Measurements from ENCODE around the gene AMH. TPM values are rescaled to one million over a fixed set of nuclear protein-coding genes. Genes with fewer than 3 reads are reported as not detected.

AMH gene
- total and polyA plus RNA-seq, 7 experiments from 2014 or later: 0.37 to 12.9 (median 4.6) TPM; not detected in 2

DNA sequence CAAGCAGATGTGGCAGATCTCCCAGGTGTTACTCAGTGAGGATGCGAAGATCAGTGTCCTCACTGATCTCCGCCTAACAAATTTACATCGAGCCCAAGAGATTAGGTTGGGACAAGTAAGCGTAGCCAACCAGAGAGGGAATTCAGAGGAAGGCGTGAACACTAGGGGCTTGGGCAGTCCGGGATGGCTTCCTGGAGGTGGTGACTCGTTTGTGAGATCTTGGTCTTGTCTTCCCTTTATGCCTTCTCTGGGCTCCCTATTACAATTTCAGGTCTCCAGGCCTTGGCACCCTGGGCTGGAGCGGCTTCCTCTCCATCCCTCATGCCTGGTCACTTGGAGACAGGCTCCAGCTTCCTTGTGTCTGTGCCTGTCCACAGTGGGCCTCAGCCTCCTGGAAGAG, 6.3 kb upstream of the AMH start:
- ChIA-PET CTCF (no interaction called here), POLR2A (interaction anchor here (1.0 to 9.7 kb wide), 3 partner anchors 12 to 30 kb away, joined by 3 to 163 read pairs (median 135); partner anchors contain the start of genes AMH and JSRP1)
- Histone ChIP-seq H3K9me3 (ENCODE audit: control insufficient read depth in 2 of 3, low read length in 3 of 3) (no peaks in the 10 kb centered on the region), H3K4me3 (ENCODE audit: low read length) (no peak overlapping the region), H3K36me3 (ENCODE audit: control insufficient read depth in 2 of 3, insufficient read depth in 3 of 3, low read length in 3 of 3) (peaks cover 18 to 58% (median 31%) of the 10 kb centered on the region in 3 experiments), H3K27ac (ENCODE audit: low read depth, low read length) (no peak overlapping the region), H3K27me3 (ENCODE audit: control insufficient read depth in 2 of 2, insufficient read depth in 2 of 2, low read length in 2 of 2) (no peaks in the 10 kb centered on the region), H3K4me1 (ENCODE audit: control insufficient read depth in 2 of 2, insufficient read depth in 2 of 2, low read length in 2 of 2) (peaks cover 43 to 49% of the 10 kb centered on the region in 2 donors)
- Mint-ChIP-seq H3K36me3 (peaks cover 7 to 29% (median 20%) of the 10 kb centered on the region in 5 donors), H3K4me1 (peaks cover 34 to 57% (median 45%) of the 10 kb centered on the region in 7 donors), H3K9me3 (peaks cover 0 to 5% (median 0%) of the 10 kb centered on the region in 11 donors), H3K27ac (peak overlapping the region in 1 of 9 donors; percentile 18), H3K4me3 (peak overlapping the region in 4 of 10 donors; percentile 27 to 99 (median 70)), H3K27me3 (no peaks in the 10 kb centered on the region)
- DNase-seq (no peak), ATAC-seq (no peak)
- intact Hi-C loops (cut with micrococcal nuclease): no loop called here

DNA sequence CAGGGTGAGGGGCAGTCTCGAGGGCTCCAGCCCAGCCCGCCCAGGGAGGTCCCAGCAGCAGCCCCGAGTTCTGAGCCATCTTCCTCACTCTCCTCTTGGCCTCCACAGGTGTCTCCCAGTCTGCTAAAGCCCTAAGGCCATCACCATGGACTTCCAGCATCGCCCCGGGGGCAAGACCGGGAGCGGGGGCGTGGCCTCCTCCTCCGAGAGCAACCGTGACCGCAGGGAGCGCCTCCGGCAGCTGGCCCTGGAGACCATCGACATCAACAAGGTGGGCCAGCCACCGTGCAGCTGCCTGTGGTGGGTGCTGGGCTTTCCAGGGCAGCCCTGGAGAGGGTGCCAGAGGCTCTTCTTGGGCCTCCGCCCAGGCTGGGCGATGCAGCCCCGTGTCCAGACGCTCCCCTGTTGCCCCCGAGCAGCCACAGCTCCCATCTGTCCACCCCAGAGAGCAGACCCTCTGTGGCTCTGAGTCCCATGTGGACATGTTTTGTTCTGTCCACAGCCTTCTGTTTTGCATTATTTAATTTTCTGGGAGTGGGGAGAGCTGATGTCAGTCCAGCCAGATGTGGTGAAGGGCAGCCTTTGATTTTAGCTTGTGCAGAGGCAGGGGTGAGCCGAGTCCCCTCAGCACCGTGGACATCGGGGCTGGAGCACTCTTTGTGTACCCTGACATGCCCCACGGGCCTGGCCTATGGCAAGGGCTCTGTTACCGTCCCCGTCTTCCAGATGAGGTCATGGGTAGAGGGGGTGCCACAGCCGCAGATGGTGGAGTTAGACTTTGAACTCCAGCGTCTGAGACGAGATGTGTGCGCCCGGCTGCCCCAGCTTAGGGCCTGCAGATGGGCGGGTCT, 5.6 kb upstream of the AMH start:
- Histone ChIP-seq H3K4me1 (ENCODE audit: control insufficient read depth in 2 of 2, insufficient read depth in 2 of 2, low read length in 2 of 2) (peaks cover 36 to 42% of the 10 kb centered on the region in 2 donors), H3K27ac (ENCODE audit: low read depth, low read length) (no peak overlapping the region), H3K4me3 (ENCODE audit: low read length) (no peak overlapping the region), H3K9me3 (ENCODE audit: control insufficient read depth in 2 of 3, low read length in 3 of 3) (no peaks in the 10 kb centered on the region), H3K27me3 (ENCODE audit: control insufficient read depth in 2 of 2, insufficient read depth in 2 of 2, low read length in 2 of 2) (no peaks in the 10 kb centered on the region), H3K36me3 (ENCODE audit: control insufficient read depth in 2 of 3, insufficient read depth in 3 of 3, low read length in 3 of 3) (peaks cover 18 to 64% (median 31%) of the 10 kb centered on the region in 3 experiments)
- no peak for ATAC-seq
- peaks cover 0 to 1% (median 0%) of the 10 kb centered on the region in 11 donors for H3K9me3 Mint-ChIP-seq
- CTCF ChIA-PET: no interaction called here
- no peaks in the 10 kb centered on the region for H3K27me3 Mint-ChIP-seq
- no peak for DNase-seq
- POLR2A ChIA-PET: interaction anchor here (1.0 to 9.7 kb wide), 2 partner anchors 11 to 29 kb away, joined by 3 to 163 read pairs; partner anchors contain the start of genes AMH and JSRP1
- no peak overlapping the region for H3K27ac Mint-ChIP-seq
- H3K4me1 Mint-ChIP-seq: peaks cover 34 to 51% (median 40%) of the 10 kb centered on the region in 7 donors
- H3K36me3 Mint-ChIP-seq: peaks cover 6 to 26% (median 14%) of the 10 kb centered on the region in 5 donors
- intact Hi-C loops (cut with micrococcal nuclease): no loop called here
- peak overlapping the region in 1 of 10 donors; percentile 99 for H3K4me3 Mint-ChIP-seq

DNA sequence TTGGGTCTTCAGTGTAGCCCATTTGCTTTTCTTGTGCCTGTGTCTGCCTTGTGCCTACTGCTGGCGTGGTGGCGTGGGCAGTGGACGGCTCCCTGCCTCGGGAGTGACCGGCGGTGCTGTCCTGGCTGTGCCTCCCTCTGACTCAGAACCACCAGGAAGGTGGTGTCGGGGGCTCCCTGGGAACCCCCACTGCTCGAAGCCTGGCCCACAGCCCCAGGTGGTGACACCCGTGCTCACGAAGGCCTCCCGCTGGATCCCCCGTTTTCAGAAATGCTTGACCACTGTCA, 5.1 kb upstream of the AMH start:
- no peaks in the 10 kb centered on the region for H3K9me3 ChIP-seq (ENCODE audit: control insufficient read depth in 2 of 3, low read length in 3 of 3)
- POLR2A ChIA-PET: interaction anchor here (1.0 to 9.7 kb wide), 2 partner anchors 11 to 28 kb away, joined by 3 to 163 read pairs; partner anchors contain the start of genes AMH and JSRP1
- H3K4me3 Mint-ChIP-seq: no peak overlapping the region
- no peaks in the 10 kb centered on the region for H3K27me3 Mint-ChIP-seq
- H3K9me3 Mint-ChIP-seq: peaks cover 0 to 1% (median 0%) of the 10 kb centered on the region in 11 donors
- peaks cover 18 to 69% (median 31%) of the 10 kb centered on the region in 3 experiments for H3K36me3 ChIP-seq (ENCODE audit: control insufficient read depth in 2 of 3, insufficient read depth in 3 of 3, low read length in 3 of 3)
- H3K27me3 ChIP-seq (ENCODE audit: control insufficient read depth in 2 of 2, insufficient read depth in 2 of 2, low read length in 2 of 2): no peaks in the 10 kb centered on the region
- H3K4me1 ChIP-seq (ENCODE audit: control insufficient read depth in 2 of 2, insufficient read depth in 2 of 2, low read length in 2 of 2): peaks cover 30 to 37% of the 10 kb centered on the region in 2 donors
- peaks cover 6 to 22% (median 12%) of the 10 kb centered on the region in 5 donors for H3K36me3 Mint-ChIP-seq
- no peak overlapping the region for H3K4me3 ChIP-seq (ENCODE audit: low read length)
- H3K27ac ChIP-seq (ENCODE audit: low read depth, low read length): no peak overlapping the region
- DNase-seq (no peak), ATAC-seq (no peak)
- H3K27ac Mint-ChIP-seq: no peak overlapping the region
- peaks cover 29 to 45% (median 35%) of the 10 kb centered on the region in 7 donors for H3K4me1 Mint-ChIP-seq
- CTCF ChIA-PET: no interaction called here
- intact Hi-C loops (cut with micrococcal nuclease): no loop called here

DNA sequence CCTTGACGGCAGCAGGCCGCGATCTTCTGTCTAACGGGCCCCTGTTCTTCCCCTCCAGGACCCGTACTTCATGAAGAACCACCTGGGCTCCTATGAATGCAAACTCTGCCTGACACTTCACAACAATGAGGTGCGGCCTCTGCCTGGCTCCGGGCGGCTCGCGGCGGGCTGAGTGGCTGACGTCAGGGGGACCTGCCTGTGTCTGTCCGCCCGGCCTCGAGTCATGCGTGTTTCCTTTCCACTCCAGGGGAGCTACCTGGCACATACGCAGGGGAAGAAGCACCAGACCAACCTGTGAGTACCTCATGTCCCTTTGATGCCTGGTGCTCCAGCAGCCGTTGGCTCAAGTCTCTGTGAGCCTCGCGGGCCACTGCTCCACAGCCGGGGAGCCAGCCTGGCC, 4.6 kb upstream of the AMH start:
- intact Hi-C loops (cut with micrococcal nuclease): no loop called here
- Mint-ChIP-seq H3K4me3 (no peak overlapping the region), H3K9me3 (no peaks in the 10 kb centered on the region), H3K27me3 (no peaks in the 10 kb centered on the region), H3K36me3 (peaks cover 4 to 22% (median 10%) of the 10 kb centered on the region in 5 donors), H3K4me1 (peaks cover 25 to 41% (median 32%) of the 10 kb centered on the region in 7 donors), H3K27ac (no peak overlapping the region)
- no peak for DNase-seq
- no peak for ATAC-seq
- Histone ChIP-seq H3K36me3 (ENCODE audit: control insufficient read depth in 2 of 3, insufficient read depth in 3 of 3, low read length in 3 of 3) (peaks cover 18 to 69% (median 33%) of the 10 kb centered on the region in 3 experiments), H3K27me3 (ENCODE audit: control insufficient read depth in 2 of 2, insufficient read depth in 2 of 2, low read length in 2 of 2) (no peaks in the 10 kb centered on the region), H3K27ac (ENCODE audit: low read depth, low read length) (no peak overlapping the region), H3K4me3 (ENCODE audit: low read length) (no peak overlapping the region), H3K9me3 (ENCODE audit: control insufficient read depth in 2 of 3, low read length in 3 of 3) (no peaks in the 10 kb centered on the region), H3K4me1 (ENCODE audit: control insufficient read depth in 2 of 2, insufficient read depth in 2 of 2, low read length in 2 of 2) (peaks cover 26 to 33% of the 10 kb centered on the region in 2 donors)
- POLR2A ChIA-PET: interaction anchor here (0.7 to 9.7 kb wide), 4 partner anchors 11 to 139 kb away, joined by 3 to 163 read pairs (median 4); partner anchors contain the start of genes AMH and JSRP1
- CTCF ChIA-PET: no interaction called here

DNA sequence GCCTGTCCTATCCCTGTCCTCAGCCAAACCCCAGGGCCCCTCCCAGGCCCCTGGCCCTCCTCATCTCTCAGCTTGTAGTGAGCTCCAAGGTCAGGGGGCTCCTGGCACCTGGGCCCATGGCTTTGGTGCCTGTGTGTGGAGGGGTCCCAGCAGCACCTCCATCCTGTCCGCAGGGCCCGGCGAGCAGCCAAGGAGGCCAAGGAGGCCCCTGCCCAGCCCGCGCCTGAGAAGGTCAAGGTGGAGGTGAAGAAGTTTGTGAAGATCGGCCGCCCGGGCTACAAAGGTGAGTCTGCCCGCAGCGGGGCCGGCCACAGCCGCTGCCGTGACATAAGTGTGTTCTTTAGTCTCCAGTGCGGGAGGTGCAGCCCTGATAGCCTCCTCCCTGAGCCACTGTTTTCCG, 3.9 kb upstream of the AMH start:
- peaks cover 17 to 33% (median 25%) of the 10 kb centered on the region in 7 donors for H3K4me1 Mint-ChIP-seq
- H3K9me3 Mint-ChIP-seq: no peaks in the 10 kb centered on the region
- H3K27me3 ChIP-seq (ENCODE audit: control insufficient read depth in 2 of 2, insufficient read depth in 2 of 2, low read length in 2 of 2): no peaks in the 10 kb centered on the region
- H3K36me3 Mint-ChIP-seq: peaks cover 0 to 22% (median 6%) of the 10 kb centered on the region in 5 donors
- H3K4me3 ChIP-seq (ENCODE audit: low read length): no peak overlapping the region
- H3K36me3 ChIP-seq (ENCODE audit: control insufficient read depth in 2 of 3, insufficient read depth in 3 of 3, low read length in 3 of 3): peaks cover 18 to 69% (median 33%) of the 10 kb centered on the region in 3 experiments
- H3K27me3 Mint-ChIP-seq: peaks cover 0 to 3% (median 0%) of the 10 kb centered on the region in 5 donors
- ChIA-PET CTCF (no interaction called here), POLR2A (interaction anchor here (0.7 to 9.7 kb wide), 4 partner anchors 10 to 138 kb away, joined by 3 to 163 read pairs (median 4); partner anchors contain the start of genes AMH and JSRP1)
- H3K27ac ChIP-seq (ENCODE audit: low read depth, low read length): no peak overlapping the region
- DNase-seq: no peak
- peaks cover 24 to 27% of the 10 kb centered on the region in 2 donors for H3K4me1 ChIP-seq (ENCODE audit: control insufficient read depth in 2 of 2, insufficient read depth in 2 of 2, low read length in 2 of 2)
- ATAC-seq: no peak
- intact Hi-C loops (cut with micrococcal nuclease): no loop called here
- H3K27ac Mint-ChIP-seq: no peak overlapping the region
- H3K9me3 ChIP-seq (ENCODE audit: control insufficient read depth in 2 of 3, low read length in 3 of 3): no peaks in the 10 kb centered on the region
- H3K4me3 Mint-ChIP-seq: no peak overlapping the region

DNA sequence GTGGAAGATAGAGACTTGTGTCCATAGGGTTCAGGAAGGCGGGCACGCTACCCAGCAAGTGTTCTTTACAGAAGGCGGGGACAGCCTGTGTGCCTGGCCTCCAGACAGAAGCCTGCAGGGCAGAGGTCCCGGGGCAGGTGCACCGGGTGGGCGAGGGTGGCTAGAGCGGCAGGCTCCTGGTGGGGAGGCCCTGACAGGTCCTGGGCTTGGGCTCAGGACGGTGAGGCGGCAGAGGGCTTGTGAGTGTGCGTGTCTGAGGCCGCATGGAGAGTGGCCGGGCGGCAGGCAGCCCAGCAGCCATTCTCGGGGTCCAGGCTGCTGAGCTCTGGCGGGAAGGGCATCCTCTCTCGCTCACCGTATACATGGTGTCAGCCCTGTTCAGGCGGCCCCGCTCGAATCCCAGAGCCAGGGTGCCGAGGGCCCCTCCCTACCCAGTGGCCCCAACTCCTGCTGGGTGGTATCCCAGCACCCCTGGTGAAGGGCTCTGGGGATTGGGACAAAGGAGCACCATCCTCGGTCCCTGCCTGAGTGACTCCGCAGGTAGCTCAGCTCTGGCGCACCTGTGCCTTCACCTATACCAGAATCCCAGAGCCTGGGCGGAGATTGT, 3.0 kb upstream of the AMH start:
- Histone ChIP-seq H3K27me3 (ENCODE audit: control insufficient read depth in 2 of 2, insufficient read depth in 2 of 2, low read length in 2 of 2) (no peaks in the 10 kb centered on the region), H3K27ac (ENCODE audit: low read depth, low read length) (no peak overlapping the region), H3K9me3 (ENCODE audit: control insufficient read depth in 2 of 3, low read length in 3 of 3) (no peaks in the 10 kb centered on the region), H3K4me1 (ENCODE audit: control insufficient read depth in 2 of 2, insufficient read depth in 2 of 2, low read length in 2 of 2) (peaks cover 15 to 24% of the 10 kb centered on the region in 2 donors), H3K36me3 (ENCODE audit: control insufficient read depth in 2 of 3, insufficient read depth in 3 of 3, low read length in 3 of 3) (peaks cover 18 to 69% (median 33%) of the 10 kb centered on the region in 3 experiments), H3K4me3 (ENCODE audit: low read length) (no peak overlapping the region)
- H3K9me3 Mint-ChIP-seq: no peaks in the 10 kb centered on the region
- no peak for ATAC-seq
- H3K27ac Mint-ChIP-seq: peak overlapping the region in 1 of 9 donors; percentile 25
- peaks cover 8 to 24% (median 17%) of the 10 kb centered on the region in 7 donors for H3K4me1 Mint-ChIP-seq
- H3K4me3 Mint-ChIP-seq: no peak overlapping the region
- CTCF ChIA-PET: no interaction called here
- peaks cover 0 to 22% (median 5%) of the 10 kb centered on the region in 5 donors for H3K36me3 Mint-ChIP-seq
- POLR2A ChIA-PET: interaction anchor here (1.6 to 9.7 kb wide), 2 partner anchors 9 to 19 kb away, joined by 3 to 163 read pairs; partner anchors contain the start of genes AMH and JSRP1
- no peak for DNase-seq
- intact Hi-C loops (cut with micrococcal nuclease): no loop called here
- H3K27me3 Mint-ChIP-seq: peaks cover 0 to 3% (median 0%) of the 10 kb centered on the region in 5 donors
